Endothelial cell of umbilical vein (primary cell): ENCODE results near the gene DISP3. TPM values are rescaled to one million over a fixed set of nuclear protein-coding genes. Genes with fewer than 3 reads are reported as not detected.

Source experiments
- BruUV-seq: library from RNA; stranded (reverse); fragments of 400-500 nt; replicated peaks from 2 replicates; lab custom pipeline; 2021; lab: Mats Ljungman, UMichigan
- CTCF ChIA-PET: fragments of 300-600, 350-600 bp; sonication (Branson Sonifier 250); formaldehyde crosslinking; loops from one replicate; lab custom pipeline; 2021; ENCODE audit warnings: antibody characterized with exemption, inconsistent platforms; lab: Charles Lee
- POLR2A ChIA-PET: fragments of 300-600, 350-600 bp; sonication (Branson Sonifier 250); formaldehyde crosslinking; loops from one replicate; lab custom pipeline; 2021; ENCODE audit warnings: antibody characterized with exemption, inconsistent platforms; lab: Charles Lee
- DNase-seq: peaks from one replicate; pipeline ENCODE4 v3.0.0-alpha.2; 2011; ENCODE audit warnings: low read depth, low spot score
- FAIRE-seq: peaks from 2 replicates; lab custom pipeline; 2011; peaks lifted over from hg19 to GRCh38; lab: Jason Lieb, UNC
- H2AFZ ChIP-seq: 2 replicates; pipeline ENCODE4 v1.6.0; 2012; ENCODE audit warnings: low read depth, low read length, control low read depth, inconsistent platforms
- H3K27ac ChIP-seq: 2 replicates; pipeline ENCODE4 v1.5.1; 2011; ENCODE audit warnings: low read depth, mild to moderate bottlenecking, control low read depth, low read length, moderate library complexity; ENCODE audit not compliant: insufficient read depth
- H3K27me3 ChIP-seq, 2 experiments: 2 replicates each; pipeline versions ENCODE4 v1.6.0 to v1.6.1; 2011; ENCODE audit warnings: low read length in 2 of 2, mixed read lengths in 1 of 2; ENCODE audit not compliant: control insufficient read depth in 2 of 2, insufficient read depth in 2 of 2
- H3K36me3 ChIP-seq, 2 experiments: 2 replicates in 1 of 2; 3 replicates in 1 of 2; pipeline ENCODE4 v1.5.1; 2011; ENCODE audit warnings: low read length in 2 of 2, mild to moderate bottlenecking in 1 of 2, moderate library complexity in 1 of 2; ENCODE audit not compliant: control insufficient read depth in 2 of 2, insufficient read depth in 2 of 2; ENCODE audit errors: extremely low read depth in 1 of 2
- H3K4me1 ChIP-seq: 3 replicates; pipeline ENCODE4 v1.5.1; 2011; ENCODE audit warnings: mild to moderate bottlenecking, low read length; ENCODE audit not compliant: control insufficient read depth, insufficient read depth; ENCODE audit errors: extremely low read depth
- H3K4me2 ChIP-seq: 2 replicates; pipeline ENCODE4 v1.6.1; 2011; ENCODE audit warnings: low read length, control low read depth, mixed read lengths; ENCODE audit not compliant: insufficient read depth
- H3K4me3 ChIP-seq, 3 experiments: fragments of 200-600 bp in 1 of 3; sonication (generic), shearing (Covaris generic) in 1 of 3; replicated peaks in 1 of 3; 2 replicates each; pipeline ENCODE4 v1.5.1; 2011 to 2016; ENCODE audit warnings: control low read depth in 3 of 3, low read length in 3 of 3, mild to moderate bottlenecking in 2 of 3, inconsistent platforms in 1 of 3, low read depth in 1 of 3, moderate library complexity in 1 of 3; ENCODE audit not compliant: insufficient read depth in 1 of 3
- H3K79me2 ChIP-seq: 2 replicates; pipeline ENCODE4 v1.6.0; 2012; ENCODE audit warnings: low read length, inconsistent platforms; ENCODE audit not compliant: control insufficient read depth, insufficient read depth
- H3K9ac ChIP-seq: replicated peaks from 2 replicates; pipeline ENCODE3; 2011; ENCODE audit warnings: low read length, control low read depth; ENCODE audit not compliant: insufficient read depth; ENCODE audit errors: extremely low read depth
- H3K9me1 ChIP-seq: replicated peaks from 3 replicates; pipeline ENCODE4 v1.6.0; 2011; ENCODE audit warnings: mild to moderate bottlenecking, low read length; ENCODE audit not compliant: control insufficient read depth, insufficient read depth; ENCODE audit errors: extremely low read depth
- H3K9me3 ChIP-seq: replicated peaks from 2 replicates; pipeline ENCODE4 v1.5.1; 2012; ENCODE audit warnings: low read length, inconsistent platforms; ENCODE audit not compliant: control insufficient read depth, insufficient read depth
- H4K20me1 ChIP-seq: replicated peaks from 2 replicates; pipeline ENCODE3; 2011; ENCODE audit warnings: mild to moderate bottlenecking, low read length; ENCODE audit not compliant: control insufficient read depth, insufficient read depth; ENCODE audit errors: extremely low read depth
- EZH2 ChIP-seq: IDR thresholded peaks from 2 replicates; pipeline ENCODE4 v1.6.1; 2012; ENCODE audit warnings: borderline replicate concordance, low read depth, mild to moderate bottlenecking, moderate library complexity, low read length, inconsistent platforms; ENCODE audit not compliant: severe bottlenecking
- FOS ChIP-seq: IDR thresholded peaks from 2 replicates; pipeline ENCODE4 v1.6.1; 2011; ENCODE audit warnings: mild to moderate bottlenecking, low read length, moderate library complexity, borderline replicate concordance; ENCODE audit not compliant: insufficient read depth
- GATA2 ChIP-seq: IDR thresholded peaks from 2 replicates; pipeline ENCODE4 v1.7.0; 2011; ENCODE audit warnings: low read depth, mild to moderate bottlenecking, moderate library complexity, mixed read lengths, low read length; ENCODE audit not compliant: insufficient read length, insufficient read depth
- JUN ChIP-seq: IDR thresholded peaks from 2 replicates; pipeline ENCODE4 v1.6.1; 2011; ENCODE audit warnings: borderline replicate concordance, low read depth; ENCODE audit not compliant: insufficient read length, insufficient read depth
- MYC ChIP-seq: IDR thresholded peaks from one replicate; pipeline ENCODE4 v1.6.1; 2011; ENCODE audit warnings: mild to moderate bottlenecking, low read depth, low read length
- POLR2A ChIP-seq: IDR thresholded peaks from 2 replicates; pipeline ENCODE4 v1.6.1; 2012; ENCODE audit warnings: low read depth, mild to moderate bottlenecking, control low read depth, low read length
- POLR2AphosphoS5 ChIP-seq: IDR thresholded peaks from 2 replicates; pipeline ENCODE4 v1.6.1; 2012; ENCODE audit warnings: low read depth, mild to moderate bottlenecking, control low read depth, low read length, moderate library complexity; ENCODE audit not compliant: insufficient read depth
- dilution Hi-C: fragments of 300-500 bp; cut with MboI; formaldehyde crosslinking; loops from one replicate; pipeline ENCODE4 v1.15.0; 2019; ENCODE audit warnings: low sequenced_read_pairs; ENCODE audit not compliant: extremely low pct_ligation_motif_present
- intact Hi-C: fragments of 100-400 bp; cut with micrococcal nuclease; formaldehyde crosslinking; loops from one replicate; pipeline ENCODE4 v1.10.0; 2022
- polyA plus RNA-seq, 4 experiments: library from polyadenylated mRNA; depleted of rRNA in 3 of 4; stranded (reverse) in 3 of 4; unstranded in 1 of 4; fragments of >200 nt; gene quantifications; 2 replicates each; pipeline versions ENCODE4 v1.2.1 to v1.2.3, GENCODE V29; 2011 to 2012; ENCODE audit warnings: missing spikeins in 1 of 4
- total RNA-seq: library from RNA; stranded (reverse); gene quantifications from 2 replicates; pipeline ENCODE4 v1.2.3, GENCODE V29; 2021
- TF ChIP-seq, protein P1 (sequence below), 2 donors: IDR thresholded peaks; 1 replicate in 1 of 2; 2 replicates in 1 of 2; pipeline ENCODE4 v1.5.1; 2011; ENCODE audit warnings: low read length in 2 of 2, mild to moderate bottlenecking in 2 of 2, moderate library complexity in 2 of 2, control low read depth in 1 of 2, inconsistent platforms in 1 of 2, low read depth in 1 of 2; ENCODE audit not compliant: insufficient read depth in 1 of 2; ENCODE audit errors: extremely low read depth in 1 of 2
- TF ChIP-seq, protein P2 (sequence below): IDR thresholded peaks from 2 replicates; pipeline ENCODE4 v1.6.1; 2011; ENCODE audit not compliant: insufficient read depth, insufficient read length

Gene DISP3
- total and polyA plus RNA-seq, 2 donors (not counting 3 experiments of a cell fraction or from before 2014, with no cell fraction given) = 0.26 to 0.49 TPM

DNA sequence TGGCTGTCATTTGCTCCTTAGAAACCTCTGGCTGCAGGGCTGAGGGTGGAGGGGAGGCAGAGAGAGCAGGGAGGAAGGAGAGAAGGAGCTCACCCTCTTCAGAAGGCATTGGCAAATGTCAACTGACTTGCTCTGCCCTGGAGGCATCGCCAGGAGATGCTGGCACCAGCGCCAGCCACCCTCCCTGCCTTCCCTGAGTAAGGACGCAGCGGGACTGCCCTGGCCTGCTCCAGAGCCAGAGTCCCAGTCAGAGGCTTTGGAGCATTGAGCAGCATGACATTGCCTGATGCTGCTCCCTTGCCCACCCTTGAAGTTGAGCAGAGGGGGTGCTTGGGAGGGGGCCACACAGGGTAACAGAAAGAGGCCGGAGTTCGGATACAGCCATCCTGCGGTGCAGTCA is 62.3 kb downstream of the DISP3 start:
- Histone ChIP-seq H3K9ac (no peak overlapping the region), H3K27me3 (no peaks in the 10 kb centered on the region), H3K9me1 (no peaks in the 10 kb centered on the region), H3K27ac (no peak overlapping the region), H4K20me1 (no peaks in the 10 kb centered on the region), H3K4me1 (no peaks in the 10 kb centered on the region), H3K9me3 (no peaks in the 10 kb centered on the region), H3K36me3 (no peaks in the 10 kb centered on the region), H3K79me2 (no peaks in the 10 kb centered on the region), H3K4me3 (no peak overlapping the region), H2AFZ (no peak overlapping the region), H3K4me2 (no peak overlapping the region)
- ChIA-PET POLR2A (no interaction called here), CTCF (no interaction called here)
- BruUV-seq = no TSS peak
- FAIRE-seq (no peak), DNase-seq (no peak)
- TF ChIP-seq EZH2 = no peak
- no peak for TF ChIP-seq POLR2AphosphoS5
- TF ChIP-seq, protein P1, sequence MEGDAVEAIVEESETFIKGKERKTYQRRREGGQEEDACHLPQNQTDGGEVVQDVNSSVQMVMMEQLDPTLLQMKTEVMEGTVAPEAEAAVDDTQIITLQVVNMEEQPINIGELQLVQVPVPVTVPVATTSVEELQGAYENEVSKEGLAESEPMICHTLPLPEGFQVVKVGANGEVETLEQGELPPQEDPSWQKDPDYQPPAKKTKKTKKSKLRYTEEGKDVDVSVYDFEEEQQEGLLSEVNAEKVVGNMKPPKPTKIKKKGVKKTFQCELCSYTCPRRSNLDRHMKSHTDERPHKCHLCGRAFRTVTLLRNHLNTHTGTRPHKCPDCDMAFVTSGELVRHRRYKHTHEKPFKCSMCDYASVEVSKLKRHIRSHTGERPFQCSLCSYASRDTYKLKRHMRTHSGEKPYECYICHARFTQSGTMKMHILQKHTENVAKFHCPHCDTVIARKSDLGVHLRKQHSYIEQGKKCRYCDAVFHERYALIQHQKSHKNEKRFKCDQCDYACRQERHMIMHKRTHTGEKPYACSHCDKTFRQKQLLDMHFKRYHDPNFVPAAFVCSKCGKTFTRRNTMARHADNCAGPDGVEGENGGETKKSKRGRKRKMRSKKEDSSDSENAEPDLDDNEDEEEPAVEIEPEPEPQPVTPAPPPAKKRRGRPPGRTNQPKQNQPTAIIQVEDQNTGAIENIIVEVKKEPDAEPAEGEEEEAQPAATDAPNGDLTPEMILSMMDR (IDR thresholded peaks at IDR 0.05; ENCODE audit: extremely low read depth in 1 of 2, insufficient read depth in 1 of 2, low read depth in 1 of 2, low read length in 2 of 2) = no peak
- TF ChIP-seq JUN = no peak
- TF ChIP-seq FOS = no peak
- TF ChIP-seq GATA2 = no peak
- TF ChIP-seq, protein P2, sequence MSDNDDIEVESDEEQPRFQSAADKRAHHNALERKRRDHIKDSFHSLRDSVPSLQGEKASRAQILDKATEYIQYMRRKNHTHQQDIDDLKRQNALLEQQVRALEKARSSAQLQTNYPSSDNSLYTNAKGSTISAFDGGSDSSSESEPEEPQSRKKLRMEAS = no peak
- TF ChIP-seq POLR2A = no peak
- TF ChIP-seq MYC = no peak
- intact Hi-C loops (no loop called here), dilution Hi-C loops (no loop called here)
